Activated CD8-positive, alpha-beta memory T cell treated with anti-CD3 and anti-CD28 coated beads for 48 hours (primary cell): ENCODE measurements around the gene PTK6.
"Not testable (repeated sequence)": the region's sequence is repeated elsewhere in the genome, so short reads cannot be mapped to it uniquely, and the experiment has no call there.

ENCODE experiments used
- DNase-seq, 3 experiments: peaks; one replicate each; pipeline ENCODE4 v3.0.0-alpha.2; 2020; ENCODE audit warnings: low read depth in 2 of 3, low spot score in 2 of 3

PTK6 gene

DNA sequence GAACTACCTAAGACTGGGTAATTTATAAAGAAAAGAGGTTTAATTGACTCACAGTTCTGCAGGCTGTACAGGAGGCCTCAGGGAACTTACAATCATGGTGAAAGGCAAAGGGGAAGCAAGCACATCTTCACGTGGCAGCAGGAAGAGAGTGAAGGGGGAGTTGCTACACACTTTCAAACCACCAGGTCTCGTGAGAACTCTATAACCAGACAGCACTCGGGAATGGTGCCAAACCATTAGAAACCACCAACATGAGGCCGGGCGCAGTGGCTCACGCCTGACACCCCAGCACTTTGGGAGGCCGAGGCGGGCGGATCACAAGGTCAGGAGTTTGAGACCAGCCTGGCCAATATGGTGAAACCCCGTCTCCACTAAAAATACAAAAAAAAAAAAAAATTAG is 22.7 kb downstream of the PTK6 start:
- not testable (repeated sequence) for DNase-seq

DNA sequence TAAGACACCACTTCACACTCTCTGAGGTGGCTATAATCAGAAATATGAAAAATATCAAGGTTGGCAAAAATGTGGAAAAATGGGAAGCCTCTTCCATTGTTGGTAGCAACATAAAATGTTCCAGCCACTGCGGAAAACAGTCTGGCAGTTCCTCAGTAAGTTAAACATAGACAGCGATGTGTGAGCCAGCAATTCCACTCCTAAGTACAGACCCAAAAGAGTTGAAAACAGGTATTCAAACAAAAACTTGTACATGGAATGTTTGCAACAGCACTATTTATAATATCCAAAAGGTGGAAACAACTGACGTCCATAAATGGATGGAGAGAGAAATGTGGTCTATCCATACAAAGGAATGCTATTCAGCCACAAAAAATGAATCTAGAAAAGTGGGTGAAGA is 24.0 kb downstream of the PTK6 start:
- no peak for DNase-seq

DNA sequence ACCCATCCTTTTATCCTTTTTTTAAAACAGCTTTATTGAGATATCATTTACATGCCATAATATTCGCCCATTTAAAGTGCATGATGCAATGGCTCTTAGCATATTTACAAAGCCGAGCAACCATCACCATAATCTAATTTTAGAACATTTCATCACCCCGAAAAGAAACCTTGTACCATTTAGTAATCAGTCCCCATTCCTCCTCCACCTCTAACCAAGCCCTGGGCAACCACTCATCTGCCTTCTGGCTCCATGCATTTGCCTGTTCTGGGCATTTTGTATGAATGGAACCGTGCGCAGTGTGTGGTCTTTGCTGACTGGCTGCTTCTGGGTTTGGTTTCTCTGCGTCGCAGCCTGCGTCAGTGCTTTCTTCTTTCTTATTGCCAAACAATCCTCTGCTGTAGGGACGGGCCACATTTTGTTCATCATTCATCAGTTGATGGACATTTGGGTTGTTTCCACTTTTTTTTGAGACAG is 28.1 kb downstream of the PTK6 start:
- no peak for DNase-seq

DNA sequence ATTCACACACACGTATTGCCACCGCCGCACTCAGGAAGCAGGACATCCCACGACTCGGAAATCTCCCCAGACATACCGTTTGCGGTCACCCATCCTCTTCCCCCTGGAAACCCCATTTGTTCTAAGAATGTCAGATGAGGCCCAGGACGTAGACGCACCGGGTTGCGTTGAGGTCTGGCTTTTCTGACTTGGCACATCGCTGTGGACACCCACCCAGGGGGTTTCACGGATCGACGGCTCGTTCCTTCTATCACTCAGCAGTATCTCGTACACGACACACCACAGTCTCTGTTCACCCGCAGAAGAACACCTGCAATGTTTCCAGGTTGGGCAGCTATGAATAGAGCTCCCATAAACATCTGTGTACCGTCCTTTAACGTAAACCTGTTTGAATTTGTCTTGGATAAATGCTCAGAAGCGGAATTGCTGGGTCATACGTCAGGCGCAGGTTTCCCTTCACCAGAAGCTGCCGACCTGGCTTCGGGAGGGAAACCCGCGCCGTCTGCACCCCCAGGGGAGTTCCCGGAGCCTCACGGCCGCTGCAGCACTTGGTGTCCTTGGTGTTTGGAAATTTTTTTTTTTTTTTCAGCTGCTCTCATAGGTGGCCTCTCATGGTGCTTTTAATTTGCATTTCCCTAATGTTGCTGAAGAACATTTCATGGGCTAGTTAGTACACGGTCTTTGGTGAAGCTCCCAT is 29.0 kb downstream of the PTK6 start:
- DNase-seq: no peak

DNA sequence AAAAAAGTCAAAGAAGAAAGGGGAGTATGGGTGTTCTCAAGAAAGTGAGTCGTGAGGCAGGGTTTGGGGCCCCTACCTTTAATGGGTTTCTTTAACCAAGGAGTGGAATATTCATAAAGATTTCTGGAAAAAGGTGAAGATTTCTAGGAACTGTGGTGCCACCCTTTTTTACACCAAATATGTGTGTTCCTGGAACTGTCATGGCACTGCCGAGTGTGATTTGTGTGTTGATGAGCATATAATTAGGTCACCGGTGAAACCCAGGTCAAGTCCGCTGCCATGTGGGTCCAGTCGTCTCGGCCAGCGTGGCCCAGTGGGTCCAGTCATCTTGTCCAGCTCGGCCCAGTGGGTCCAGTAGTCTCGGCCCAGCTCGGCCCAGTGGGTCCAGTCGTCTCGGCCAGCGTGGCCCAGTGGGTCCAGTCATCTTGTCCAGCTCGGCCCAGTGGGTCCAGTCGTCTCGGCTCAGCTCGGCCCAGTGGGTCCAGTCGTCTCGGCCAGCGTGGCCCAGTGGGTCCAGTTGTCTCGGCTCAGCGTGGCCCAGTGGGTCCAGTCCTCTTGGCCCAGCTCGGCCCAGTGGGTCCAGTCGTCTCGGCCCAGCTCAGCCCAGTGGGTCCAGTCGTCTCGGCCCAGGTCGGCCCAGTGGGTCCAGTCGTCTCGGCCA is 30.0 kb downstream of the PTK6 start:
- no peak for DNase-seq

DNA sequence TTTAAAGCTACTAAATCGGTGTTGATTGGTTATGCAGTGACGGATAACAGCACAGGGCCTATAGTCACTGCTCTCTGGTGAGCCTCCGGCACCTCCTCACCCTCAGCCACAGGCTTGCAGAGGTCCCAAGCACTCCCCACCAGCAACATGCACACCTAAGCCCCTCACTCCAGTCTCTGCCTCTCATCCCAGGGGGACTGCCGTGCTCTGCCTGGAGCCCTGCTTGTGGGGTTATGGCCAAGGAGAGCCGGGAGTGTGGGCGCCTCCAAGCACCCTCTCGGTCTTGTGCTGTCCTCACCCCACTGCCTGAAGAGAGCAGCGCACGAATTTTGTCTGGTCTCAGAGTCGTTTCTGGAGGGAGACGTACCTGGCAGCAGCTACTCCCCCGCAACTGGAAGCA is 31.5 kb downstream of the PTK6 start:
- no peak for DNase-seq

DNA sequence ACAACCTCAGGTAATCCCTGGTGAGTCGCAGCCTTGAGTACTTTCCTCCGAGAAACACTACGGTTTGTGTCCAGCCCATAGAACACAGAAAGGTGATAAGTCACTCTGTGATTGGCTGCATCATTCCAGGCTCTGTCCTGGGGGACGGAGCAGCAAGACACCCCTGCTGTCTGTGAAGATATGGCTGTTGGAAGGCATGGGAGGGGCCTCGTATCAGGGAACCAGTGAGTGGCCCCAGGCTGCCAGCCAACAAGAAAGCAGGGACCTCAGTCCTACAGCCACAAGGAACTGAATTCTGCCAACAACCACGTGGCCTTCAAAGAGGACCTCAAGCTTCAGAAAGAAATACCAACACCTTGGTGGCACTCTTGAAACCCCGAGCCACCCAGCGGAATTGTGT is 31.9 kb downstream of the PTK6 start:
- no peak for DNase-seq

DNA sequence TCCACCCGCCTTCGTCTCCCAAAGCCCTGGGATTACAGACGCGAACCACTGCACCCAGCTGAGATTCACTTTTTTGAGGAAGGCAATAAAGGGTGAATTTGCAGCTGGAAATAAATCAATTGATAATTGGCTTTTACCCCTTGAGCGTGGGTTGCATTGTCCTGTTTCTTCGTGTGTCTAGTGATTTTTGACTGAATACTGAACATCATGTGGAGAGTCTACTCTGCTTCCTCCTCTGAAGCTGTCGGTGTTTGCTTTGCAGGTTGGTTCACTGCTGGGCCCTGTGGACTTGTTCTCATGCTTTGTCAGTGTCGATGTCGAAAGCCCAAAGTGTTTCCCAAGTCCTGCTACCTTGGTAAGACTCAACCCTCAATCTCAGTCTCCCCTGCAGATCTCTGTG is 32.5 kb downstream of the PTK6 start:
- no peak for DNase-seq

DNA sequence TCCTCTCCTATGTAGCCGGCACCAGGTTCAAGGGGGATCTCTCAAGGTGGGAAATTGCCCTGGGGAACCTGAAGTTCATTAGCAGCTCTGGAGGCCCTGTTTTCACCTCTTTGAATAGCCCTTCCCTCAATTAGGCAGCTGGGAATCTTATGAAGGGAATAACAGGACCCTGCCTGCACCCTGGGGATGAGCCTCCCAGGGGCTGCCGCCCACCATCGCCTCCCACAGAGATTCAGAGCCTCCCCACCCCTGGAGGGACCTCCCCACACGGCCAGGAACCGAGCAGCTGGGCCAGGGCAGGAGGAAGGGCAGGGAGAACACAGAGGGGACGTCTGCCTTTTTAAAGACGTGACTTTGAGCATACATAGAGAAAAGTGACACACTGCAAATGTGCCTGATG is 33.7 kb downstream of the PTK6 start:
- no peak for DNase-seq

DNA sequence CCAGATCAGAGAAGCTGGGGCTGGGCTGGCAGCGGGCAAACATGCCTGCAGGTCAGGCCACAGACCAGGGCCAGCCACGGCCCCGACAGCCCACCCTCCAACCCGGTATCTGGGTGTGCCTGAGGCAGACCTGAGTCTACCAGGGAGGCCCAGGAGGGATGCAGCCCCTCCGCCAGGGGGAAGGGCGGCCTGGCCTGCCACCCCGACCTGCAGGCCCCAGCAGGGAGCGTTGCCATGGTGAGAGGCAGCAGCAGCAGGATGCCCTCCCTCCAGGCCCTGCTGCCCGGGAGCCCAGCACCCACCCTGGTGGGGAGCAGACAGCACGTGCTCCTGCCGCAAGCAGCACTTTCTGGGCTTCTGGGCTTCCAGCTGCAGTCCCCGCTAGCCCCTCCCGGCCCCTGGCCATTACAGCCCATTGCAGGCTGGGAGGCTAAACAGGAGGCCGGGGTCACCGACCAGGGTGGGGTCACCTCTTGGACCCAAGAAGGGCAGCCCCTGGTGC is 34.5 kb downstream of the PTK6 start:
- no peak for DNase-seq

DNA sequence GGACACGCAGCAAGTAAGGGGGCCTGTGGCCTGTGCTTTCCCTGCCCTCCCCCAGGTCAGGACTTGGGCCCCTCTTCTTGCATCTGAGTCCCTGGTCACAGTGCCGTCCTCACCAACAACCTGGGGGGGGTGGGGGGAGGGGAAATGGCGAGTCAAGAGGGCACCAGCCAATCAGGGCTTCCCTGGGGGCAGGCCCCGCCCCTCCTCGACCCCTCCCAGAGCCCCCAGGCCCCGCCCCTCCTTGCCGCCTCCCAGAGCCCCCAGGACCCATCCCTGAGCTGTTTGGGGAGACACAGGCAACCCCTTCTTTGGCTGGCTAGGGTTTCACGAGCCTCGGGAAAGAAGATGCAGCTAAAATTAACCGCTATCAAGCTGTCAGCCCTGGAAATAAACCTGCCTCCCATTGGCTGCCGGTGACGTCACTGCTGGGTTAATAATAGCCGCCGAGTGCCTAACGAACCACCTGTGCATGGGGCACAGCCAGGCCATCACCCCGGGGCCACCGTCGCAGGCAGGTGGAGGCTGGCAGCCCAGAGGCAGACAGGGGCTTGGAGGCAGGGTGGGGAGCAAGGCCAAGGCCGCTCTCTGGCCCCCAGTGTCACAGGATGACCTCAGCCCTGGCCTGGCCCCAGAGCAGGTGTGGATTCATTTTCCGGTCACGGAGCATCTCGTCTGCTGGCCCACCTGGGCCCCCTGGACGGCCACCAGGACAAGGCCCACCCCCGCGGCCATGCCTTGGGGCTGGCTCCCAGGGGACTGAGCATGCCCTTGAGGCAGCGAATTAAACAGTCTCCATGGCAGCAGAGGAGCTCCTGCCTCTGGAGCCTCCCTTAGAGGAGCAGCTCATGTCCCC is 35.1 kb downstream of the PTK6 start:
- no peak for DNase-seq

DNA sequence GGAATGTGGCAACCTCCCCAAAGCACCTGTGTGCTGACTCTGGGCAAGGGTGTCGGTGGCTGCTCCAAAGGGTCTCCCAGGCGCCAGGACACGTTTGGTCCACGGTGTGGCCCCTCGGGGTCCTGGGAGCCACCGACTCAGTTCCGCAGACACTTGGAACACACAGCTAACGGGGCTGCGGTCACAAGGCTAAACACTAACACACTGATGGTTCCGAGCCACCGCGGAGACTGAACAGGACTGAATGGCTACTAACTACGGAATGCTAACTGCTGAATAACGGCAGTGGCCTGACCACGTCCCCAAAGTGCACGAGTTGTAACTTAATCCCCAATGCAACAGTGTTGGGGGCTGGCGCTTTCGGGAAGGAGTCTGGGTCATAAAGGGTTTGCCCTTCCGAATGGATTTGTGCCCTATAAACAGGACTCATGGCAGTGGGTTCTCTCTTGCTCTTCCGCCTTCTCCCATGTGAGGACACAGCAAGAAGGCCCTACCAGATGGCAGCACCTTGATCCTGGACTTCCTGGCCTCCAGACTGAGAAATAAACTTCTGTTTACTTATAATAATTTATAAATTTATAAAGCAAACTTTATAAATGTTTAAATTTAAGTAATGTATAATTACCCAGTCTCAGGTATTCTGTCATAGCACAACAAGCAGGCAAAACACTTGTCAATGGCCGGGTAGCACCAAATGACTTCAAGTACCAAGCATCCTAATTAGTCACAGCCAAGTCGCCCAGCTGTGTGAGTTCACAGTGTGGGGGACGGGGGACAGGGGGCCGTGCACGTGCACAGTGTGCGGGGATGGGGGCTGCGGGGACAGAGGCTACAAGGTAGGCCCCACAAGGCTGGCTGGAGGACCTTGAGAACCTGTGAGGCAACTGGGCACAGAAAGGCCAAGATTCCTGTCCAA is 36.0 kb downstream of the PTK6 start:
- DNase-seq: no peak

DNA sequence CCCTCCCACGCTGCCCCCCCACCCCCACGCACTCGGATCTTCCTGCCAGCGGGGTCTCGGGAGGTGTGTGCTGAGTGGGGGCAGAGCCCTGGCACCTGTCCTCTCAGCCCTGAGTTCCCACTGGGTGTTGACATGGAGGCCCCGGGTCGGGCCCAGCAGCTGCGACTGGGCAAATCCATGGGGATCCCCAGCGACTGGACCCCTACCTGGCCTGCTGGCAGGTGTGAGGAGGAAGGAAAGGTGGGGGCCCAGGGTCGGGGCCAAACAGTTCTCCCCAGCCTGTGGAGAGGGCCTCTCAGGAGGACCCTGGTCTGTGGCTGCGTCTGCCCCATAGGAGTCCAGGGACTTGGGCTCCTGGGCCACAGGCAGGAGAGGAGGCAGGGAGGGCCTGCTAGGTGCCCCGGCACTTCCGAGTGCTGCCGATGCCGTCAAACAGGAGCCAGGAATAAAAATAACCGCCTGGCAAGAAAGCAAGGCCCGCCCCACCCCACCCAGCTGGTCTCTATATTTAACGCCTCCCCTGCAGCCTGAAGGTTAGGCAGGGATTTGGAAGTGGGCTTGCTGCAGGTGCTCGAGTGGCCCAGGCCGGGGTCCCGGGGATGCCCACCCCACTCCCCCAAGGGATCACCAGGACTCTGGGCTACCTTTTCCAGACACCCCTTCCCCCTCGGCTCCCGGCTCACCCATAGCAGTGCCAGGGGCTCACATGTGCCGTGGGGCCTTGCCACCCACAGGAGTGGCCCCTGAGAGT is 36.9 kb downstream of the PTK6 start:
- DNase-seq: no peak

DNA sequence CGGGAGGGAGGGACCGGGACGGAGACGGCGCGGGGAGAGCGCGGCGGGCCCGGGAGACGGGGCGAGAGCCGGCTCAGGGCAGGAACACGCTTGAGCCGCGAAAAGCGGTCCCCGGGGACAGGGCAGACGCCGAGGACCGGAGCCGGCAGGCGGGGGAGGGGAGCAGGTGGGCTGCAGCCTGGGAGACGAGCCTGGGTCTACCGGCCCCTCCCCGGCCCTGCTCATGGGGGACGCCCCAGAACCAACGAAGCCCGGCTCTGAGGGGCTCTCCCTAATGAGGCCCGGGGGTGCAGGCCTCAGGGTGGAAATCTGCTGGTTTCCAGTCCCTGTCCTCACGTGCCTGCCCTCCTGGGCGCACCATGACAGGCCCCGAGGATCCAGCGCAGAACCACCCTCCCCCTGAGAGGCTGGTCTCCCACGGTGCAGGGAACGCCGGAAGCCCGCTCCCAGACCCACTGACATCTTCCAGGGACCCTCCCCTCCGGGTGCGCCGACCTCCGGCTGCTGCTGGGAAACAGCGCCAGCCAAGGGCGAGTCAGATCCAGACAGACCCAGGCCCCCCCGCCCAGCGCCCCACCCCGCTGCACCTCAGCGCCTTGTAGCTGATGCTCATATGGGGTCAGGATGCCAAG is 37.7 kb downstream of the PTK6 start:
- no peak for DNase-seq

DNA sequence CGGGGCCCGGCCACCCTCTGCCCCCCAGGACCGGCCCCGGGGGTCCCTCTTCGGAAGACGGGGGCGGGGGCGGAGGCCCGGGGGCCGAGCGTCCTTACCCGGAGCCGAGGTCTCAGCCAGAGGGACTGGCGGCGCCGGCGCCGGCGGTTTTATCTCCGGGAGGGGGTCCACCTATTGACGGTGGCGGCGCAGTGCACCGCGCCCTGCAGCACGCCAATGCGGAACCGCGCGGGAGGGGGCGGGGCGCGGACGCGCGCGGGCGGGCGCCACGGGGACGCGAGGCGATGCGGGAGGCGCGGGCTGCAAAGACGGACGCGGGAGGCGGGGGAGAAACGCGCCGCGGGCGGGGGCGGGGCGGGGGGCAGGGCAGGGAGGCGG is 38.2 kb downstream of the PTK6 start, which contains the start of gene EEF1A2:
Gene EEF1A2, minus strand, starts transcription at position 124 of the 378 bp plus-strand sequence. CDS start 1,320 bp downstream, outside the sequence.
- no peak for DNase-seq

DNA sequence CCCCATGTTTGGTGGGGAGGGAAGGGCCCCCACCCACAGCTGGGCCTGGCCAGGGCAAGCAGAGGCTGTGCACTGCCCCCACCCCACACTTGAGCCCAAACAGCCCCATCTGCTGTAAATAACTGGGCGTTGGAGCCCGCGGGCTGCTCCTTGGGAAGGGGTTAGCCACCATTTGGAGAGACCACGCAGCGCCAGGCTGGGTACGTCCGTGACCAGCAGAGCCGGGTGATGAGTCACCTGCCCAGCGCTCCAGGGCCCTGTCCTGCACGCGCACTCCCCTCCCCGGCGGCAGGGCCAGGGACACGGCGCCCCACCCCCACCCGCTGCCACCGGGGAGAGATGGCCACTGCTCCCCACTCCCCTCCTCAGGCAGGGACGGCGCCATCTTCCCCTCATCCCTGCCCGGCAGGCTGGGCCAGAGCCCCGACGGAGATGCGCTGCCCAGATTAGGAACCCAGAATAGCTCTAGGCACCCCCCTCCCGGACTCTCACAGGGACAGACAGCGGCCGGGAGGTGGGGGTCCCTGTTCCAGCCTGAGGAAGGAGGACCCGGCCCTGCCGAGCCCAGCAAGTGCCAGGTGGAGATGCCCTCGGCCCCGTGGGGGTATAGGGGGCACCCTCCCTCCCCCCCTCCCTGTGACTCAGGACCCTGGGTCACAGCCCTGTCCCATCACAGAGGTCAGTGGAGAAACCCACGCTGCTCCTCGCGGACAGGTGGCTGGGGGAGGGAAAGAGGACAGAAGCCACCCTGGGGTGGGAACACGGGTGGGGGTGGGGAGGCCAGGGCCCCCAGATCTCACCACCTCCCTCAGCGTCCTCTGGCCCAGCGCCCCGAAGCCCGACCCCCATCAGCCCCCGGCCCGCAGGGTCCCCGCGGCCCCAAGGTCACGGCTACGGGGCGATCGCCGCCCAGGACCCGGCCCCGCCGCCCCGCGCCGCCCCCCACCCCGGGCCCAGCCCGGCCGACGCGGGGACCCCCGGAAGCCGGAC is 38.9 kb downstream of the PTK6 start:
- DNase-seq: no peak

DNA sequence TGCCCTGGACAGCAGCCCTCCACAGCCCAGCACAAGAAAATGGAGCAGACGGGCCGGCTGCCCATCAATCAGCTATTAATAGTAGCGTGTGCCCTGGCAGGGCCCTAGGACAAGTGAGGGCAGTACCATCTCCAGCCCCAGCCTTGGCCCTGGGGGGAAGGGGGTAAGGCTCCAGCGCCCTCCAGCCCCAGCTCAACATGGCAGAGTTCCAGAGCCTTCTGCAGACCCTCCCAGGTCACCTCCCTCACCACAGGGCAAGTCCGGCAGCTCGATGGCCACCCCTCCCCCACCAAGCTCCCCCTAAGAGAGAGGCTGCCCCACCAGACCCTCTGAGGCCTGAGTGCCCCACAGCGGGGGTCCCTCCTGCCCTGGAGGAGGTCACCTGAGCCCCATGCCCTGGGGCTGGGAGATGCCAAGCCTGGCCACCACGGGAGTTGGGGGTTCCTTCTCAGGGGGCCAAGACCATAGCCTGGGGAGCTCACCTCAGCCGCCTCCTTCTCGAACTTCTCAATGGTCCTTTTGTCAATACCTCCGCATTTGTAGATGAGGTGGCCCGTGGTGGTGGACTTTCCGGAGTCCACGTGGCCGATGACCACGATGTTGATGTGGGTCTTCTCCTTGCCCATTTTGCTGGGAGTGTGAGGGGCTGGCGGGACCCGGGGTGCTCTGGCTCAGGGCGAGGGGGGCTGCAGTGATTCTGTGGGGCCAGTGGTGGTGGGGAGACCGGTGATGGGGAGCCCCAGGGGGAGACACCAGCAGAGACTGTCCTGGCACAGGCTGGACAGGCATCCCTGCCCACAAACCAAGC is 39.8 kb downstream of the PTK6 start:
- DNase-seq: no peak
